ENCODE results near the gene SIRT5.

The SIRT5 gene

DNA sequence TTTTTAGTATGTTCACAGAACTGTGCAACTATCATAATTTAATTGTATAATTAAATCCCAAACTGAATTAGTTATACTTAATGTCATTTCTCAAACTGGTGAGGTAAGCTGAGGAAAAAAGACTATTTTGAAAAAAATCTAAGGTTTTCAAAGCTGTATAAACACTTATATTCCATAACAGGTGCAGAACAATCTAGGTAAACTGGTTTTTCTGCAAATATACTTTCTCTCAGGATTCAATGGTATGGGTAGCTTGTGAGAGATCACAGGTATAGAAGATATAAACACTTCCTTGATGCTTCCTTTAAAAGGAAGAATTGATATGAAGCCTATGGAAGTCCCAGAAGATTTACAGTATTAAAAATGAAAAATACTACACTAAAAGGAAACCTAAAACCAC, 74.4 kb downstream of the SIRT5 start:
- Mint-ChIP-seq H3K4me1 (peaks cover 9% of the 10 kb centered on the region), H3K27me3 (no peaks in the 10 kb centered on the region), H3K9me3 (no peaks in the 10 kb centered on the region), H3K27ac (no peak overlapping the region), H3K4me3 (no peak overlapping the region), H3K36me3 (peaks cover 13% of the 10 kb centered on the region)
- DNase-seq (ENCODE audit: low spot score in 2 of 2) (no peak), ATAC-seq (ENCODE audit: low read depth) (no peak)

DNA sequence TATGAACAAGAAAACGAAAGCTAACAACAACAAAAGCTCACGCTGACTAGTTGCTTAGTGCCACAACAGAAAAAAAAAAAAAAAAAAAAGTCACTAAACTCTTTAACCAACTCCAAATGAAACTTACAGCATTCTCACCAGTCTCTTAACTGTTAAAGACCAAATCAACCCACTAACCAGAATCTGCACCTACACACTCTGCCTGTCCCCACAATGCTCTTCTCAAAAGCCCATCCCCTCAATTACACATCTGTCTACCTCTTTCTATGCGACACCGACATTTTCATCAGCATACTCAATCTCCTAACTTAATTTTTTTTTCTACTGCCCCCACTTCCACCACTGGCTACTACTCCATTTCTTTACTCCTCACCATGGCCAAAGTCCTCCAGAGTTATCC, 75.0 kb downstream of the SIRT5 start:
- H3K27ac Mint-ChIP-seq = no peak overlapping the region
- H3K4me3 Mint-ChIP-seq = no peak overlapping the region

DNA sequence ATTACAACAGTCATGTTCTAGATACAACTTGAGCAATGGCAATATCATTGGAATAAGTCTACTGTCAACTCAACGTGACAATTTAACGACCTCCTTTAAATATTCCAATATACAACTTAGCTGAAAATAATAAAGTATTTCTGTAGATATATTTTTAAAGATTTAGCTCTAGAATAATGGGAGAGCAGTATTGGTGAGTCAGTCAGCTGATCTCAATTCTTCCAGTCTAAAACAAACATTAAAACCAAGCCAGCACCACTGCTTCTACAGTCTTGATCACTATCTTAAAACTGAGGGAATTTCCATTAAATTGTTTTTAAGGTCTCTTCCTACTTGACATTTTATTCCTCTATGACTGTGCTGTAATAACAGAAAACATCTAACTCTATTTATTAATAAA, 78.9 kb downstream of the SIRT5 start:
- ATAC-seq (ENCODE audit: low read depth) = no peak
- Mint-ChIP-seq H3K4me3 (no peak overlapping the region), H3K36me3 (peaks cover 14% of the 10 kb centered on the region), H3K27ac (no peak overlapping the region), H3K4me1 (peaks cover 9% of the 10 kb centered on the region), H3K9me3 (no peaks in the 10 kb centered on the region), H3K27me3 (no peaks in the 10 kb centered on the region)
- no peak for DNase-seq (ENCODE audit: low spot score in 2 of 2)

More for the DNA sequence above, 75.0 kb downstream of the SIRT5 start:
- Mint-ChIP-seq H3K36me3 (peaks cover 13% of the 10 kb centered on the region), H3K9me3 (no peaks in the 10 kb centered on the region), H3K4me1 (peaks cover 9% of the 10 kb centered on the region), H3K27me3 (no peaks in the 10 kb centered on the region)
- no peak for ATAC-seq (ENCODE audit: low read depth)
- no peak for DNase-seq (ENCODE audit: low spot score in 2 of 2)

DNA sequence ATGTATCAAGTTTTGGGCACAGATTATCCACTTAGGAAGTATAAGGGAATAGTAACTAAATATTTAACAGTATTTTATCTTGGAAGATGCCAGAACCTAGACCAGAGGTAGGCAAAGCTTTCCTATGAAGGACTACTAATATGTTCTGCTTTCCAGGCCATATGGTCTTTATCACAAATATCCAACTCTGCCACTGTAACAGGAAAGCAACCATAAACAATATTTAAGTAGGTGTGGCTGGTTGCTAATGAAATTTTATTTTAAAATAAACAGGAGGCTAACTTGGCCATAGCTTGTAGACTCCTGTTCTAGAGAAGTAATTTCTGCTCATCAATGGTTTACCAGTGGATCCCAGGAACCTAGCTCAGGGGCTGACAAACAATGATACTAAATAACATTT, 80.1 kb downstream of the SIRT5 start:
- H3K27ac Mint-ChIP-seq = no peak overlapping the region
- DNase-seq (ENCODE audit: low spot score in 2 of 2) (no peak), ATAC-seq (ENCODE audit: low read depth) (no peak)
- no peaks in the 10 kb centered on the region for H3K9me3 Mint-ChIP-seq
- H3K4me1 Mint-ChIP-seq = peaks cover 7% of the 10 kb centered on the region
- peaks cover 12% of the 10 kb centered on the region for H3K36me3 Mint-ChIP-seq
- no peak overlapping the region for H3K4me3 Mint-ChIP-seq
- H3K27me3 Mint-ChIP-seq = no peaks in the 10 kb centered on the region

DNA sequence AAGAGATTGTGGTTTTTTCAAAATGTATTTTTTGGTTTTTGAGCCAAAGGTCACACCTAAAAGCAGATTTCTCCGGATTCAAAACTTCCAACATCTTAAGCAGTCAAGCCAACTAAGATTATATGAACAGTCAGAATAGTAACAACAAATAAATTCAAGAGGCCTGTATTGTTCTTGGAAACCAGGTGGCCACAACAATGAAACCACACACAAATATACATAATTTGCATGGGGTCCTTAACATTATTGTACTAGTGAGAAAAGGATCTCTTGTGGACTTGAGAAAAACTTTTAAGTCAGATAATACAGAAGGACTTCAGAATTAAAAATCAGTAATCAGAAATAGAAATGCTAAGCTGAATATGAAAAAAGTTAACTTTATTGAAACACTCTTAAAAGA, 81.3 kb downstream of the SIRT5 start:
- DNase-seq (ENCODE audit: low spot score in 2 of 2) (no peak), ATAC-seq (ENCODE audit: low read depth) (no peak)
- H3K4me3 Mint-ChIP-seq = no peak overlapping the region
- no peaks in the 10 kb centered on the region for H3K27me3 Mint-ChIP-seq
- H3K4me1 Mint-ChIP-seq = peaks cover 10% of the 10 kb centered on the region
- H3K27ac Mint-ChIP-seq = no peak overlapping the region
- H3K36me3 Mint-ChIP-seq = peaks cover 7% of the 10 kb centered on the region
- H3K9me3 Mint-ChIP-seq = no peaks in the 10 kb centered on the region

DNA sequence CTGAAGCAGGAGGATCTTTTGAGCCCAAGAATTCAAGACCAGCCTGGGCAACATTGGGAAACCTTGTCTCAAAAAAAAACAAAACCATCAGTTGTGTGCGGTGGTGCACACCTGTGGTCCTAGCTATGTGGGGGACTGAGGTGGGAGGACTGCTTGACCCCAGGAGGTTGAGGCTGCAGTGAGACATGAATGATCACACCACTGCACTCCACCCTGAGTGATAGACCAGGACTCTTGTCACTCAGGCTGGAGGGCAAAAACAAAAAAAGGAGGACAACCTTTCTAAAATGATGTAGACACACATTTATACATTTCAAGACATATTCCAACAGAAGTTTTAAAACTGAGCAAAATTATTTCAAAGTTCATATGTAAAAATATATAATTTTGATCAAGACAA, 85.9 kb downstream of the SIRT5 start:
- ATAC-seq (ENCODE audit: low read depth) = no peak
- H3K9me3 Mint-ChIP-seq = no peaks in the 10 kb centered on the region
- peaks cover 36% of the 10 kb centered on the region for H3K4me1 Mint-ChIP-seq

DNA sequence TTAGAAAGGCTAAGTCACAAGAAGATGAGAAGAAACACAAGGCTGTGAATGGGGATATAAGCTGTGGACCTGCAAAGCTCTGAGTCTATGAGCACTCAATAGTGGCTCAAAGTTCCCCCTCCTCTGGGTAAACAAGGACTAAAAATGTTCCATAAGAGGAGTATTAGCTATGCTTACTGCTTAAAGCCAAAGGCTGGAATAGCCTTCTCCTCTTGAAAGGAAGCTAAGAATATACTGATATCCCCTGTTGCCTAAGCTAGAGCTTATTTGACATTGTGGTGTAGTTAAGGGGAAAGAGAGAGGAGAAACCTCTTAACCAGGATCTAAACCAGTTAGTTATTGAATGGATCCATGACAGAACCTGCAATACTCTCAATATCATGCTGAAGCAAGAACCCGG, 86.5 kb downstream of the SIRT5 start:
- Mint-ChIP-seq H3K36me3 (peaks cover 3% of the 10 kb centered on the region), H3K4me3 (no peak overlapping the region), H3K27ac (no peak overlapping the region), H3K4me1 (peaks cover 39% of the 10 kb centered on the region), H3K9me3 (no peaks in the 10 kb centered on the region), H3K27me3 (no peaks in the 10 kb centered on the region)
- ATAC-seq (ENCODE audit: low read depth) = no peak
- DNase-seq (ENCODE audit: low spot score in 2 of 2) = no peak

More for the DNA sequence above, 85.9 kb downstream of the SIRT5 start:
- no peaks in the 10 kb centered on the region for H3K27me3 Mint-ChIP-seq
- peak overlapping the region; percentile 41 for H3K27ac Mint-ChIP-seq
- H3K36me3 Mint-ChIP-seq = peaks cover 3% of the 10 kb centered on the region
- no peak for DNase-seq (ENCODE audit: low spot score in 2 of 2)
- H3K4me3 Mint-ChIP-seq = no peak overlapping the region

DNA sequence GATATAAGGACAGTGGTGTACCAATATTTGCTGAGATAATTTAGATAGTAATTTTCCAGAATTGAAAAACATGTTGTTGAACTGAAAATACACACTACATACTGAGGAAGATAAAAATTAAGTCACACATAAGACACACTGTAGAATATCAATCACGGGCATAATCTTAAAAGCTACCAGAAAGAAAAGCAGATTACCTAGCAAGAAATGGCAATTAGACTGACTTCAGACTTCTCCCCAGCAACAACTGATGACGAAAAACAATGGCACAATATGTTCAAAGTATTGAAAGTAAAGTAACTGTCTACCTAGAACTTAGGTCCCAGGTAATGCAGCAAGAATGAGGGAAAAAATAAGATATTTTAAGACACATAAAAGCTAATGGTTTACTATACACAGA, 87.2 kb downstream of the SIRT5 start:
- H3K36me3 Mint-ChIP-seq = peaks cover under 1% of the 10 kb centered on the region
- H3K4me3 Mint-ChIP-seq = no peak overlapping the region
- peak overlapping the region; percentile 39 for H3K27ac Mint-ChIP-seq
- DNase-seq (ENCODE audit: low spot score in 2 of 2) (no peak), ATAC-seq (ENCODE audit: low read depth) (no peak)
- H3K27me3 Mint-ChIP-seq = no peaks in the 10 kb centered on the region
- no peaks in the 10 kb centered on the region for H3K9me3 Mint-ChIP-seq
- peaks cover 40% of the 10 kb centered on the region for H3K4me1 Mint-ChIP-seq

DNA sequence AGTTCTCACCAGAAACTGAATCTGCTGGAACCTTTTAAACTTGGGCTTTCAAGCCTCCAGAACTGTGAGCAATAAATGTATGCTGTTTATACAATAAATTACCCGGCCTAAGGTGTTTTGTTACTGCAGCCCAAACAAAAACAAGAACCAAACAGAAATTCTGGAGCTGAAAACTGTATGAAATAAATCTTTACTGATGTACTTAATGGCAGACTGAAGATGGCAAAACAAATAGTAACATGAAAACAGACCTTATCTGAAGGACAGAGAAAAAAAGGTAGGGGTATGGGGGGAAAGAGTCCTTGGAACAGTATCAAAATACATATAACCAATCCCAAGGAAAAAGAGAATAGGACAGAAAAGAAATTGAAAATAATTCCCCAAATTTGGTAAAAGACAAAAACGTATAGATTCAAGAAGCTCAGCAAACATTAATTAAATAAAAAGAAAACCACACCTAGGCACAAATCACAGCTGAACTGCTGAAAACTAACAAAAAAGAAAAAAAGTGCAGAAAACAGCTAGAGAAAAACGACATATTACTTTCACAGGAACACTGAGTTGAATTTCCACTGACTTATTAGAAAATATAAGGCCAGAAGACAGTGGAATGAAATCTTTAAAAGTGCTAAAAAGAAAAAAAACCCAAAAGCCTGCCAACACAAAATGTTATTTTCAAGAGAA, 88.4 kb downstream of the SIRT5 start:
- Mint-ChIP-seq H3K36me3 (no peaks in the 10 kb centered on the region), H3K9me3 (no peaks in the 10 kb centered on the region), H3K27me3 (no peaks in the 10 kb centered on the region), H3K27ac (peak overlapping the region; percentile 71), H3K4me1 (peaks cover 42% of the 10 kb centered on the region), H3K4me3 (no peak overlapping the region)
- ATAC-seq (ENCODE audit: low read depth) (no peak), DNase-seq (ENCODE audit: low spot score in 2 of 2) (no peak)

DNA sequence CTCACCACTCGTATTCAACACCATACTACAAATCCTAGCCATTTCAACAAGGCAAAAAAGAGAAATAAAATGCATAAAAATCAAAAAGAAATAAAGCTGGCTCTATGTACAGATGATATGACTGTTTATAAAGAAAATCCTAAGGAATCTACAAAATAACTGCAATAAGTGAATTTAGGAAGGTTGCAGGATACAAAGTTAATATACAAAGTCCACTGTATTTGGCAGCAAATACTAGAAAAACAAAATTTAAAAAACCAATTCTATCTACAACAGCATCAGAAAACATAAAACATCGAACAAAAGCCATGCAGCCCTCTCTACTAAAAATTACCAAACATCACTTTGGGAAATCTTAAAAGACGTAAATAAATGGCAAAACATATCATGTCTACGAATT, 89.6 kb downstream of the SIRT5 start:
- no peak overlapping the region for H3K4me3 Mint-ChIP-seq
- DNase-seq (ENCODE audit: low spot score in 2 of 2) = no peak
- no peaks in the 10 kb centered on the region for H3K9me3 Mint-ChIP-seq

More for the DNA sequence above, 89.6 kb downstream of the SIRT5 start:
- peaks cover 47% of the 10 kb centered on the region for H3K4me1 Mint-ChIP-seq
- no peaks in the 10 kb centered on the region for H3K27me3 Mint-ChIP-seq
- no peak for ATAC-seq (ENCODE audit: low read depth)
- no peak overlapping the region for H3K27ac Mint-ChIP-seq
- H3K36me3 Mint-ChIP-seq = no peaks in the 10 kb centered on the region
